GM12892 (cell line): ENCODE data around the gene OBP2B.
"Not testable (repeated sequence)": the region's sequence is repeated elsewhere in the genome, so short reads cannot be mapped to it uniquely, and the experiment has no call there.

Source experiments
- POLR2A ChIP-seq: IDR thresholded peaks from 2 replicates; pipeline ENCODE4 v1.6.1; 2011; ENCODE audit warnings: low read depth, low read length, control low read depth
- POLR2AphosphoS5 ChIP-seq: IDR thresholded peaks from 2 replicates; pipeline ENCODE4 v1.6.1; 2011; ENCODE audit warnings: low read depth, low read length, control low read depth

DNA sequence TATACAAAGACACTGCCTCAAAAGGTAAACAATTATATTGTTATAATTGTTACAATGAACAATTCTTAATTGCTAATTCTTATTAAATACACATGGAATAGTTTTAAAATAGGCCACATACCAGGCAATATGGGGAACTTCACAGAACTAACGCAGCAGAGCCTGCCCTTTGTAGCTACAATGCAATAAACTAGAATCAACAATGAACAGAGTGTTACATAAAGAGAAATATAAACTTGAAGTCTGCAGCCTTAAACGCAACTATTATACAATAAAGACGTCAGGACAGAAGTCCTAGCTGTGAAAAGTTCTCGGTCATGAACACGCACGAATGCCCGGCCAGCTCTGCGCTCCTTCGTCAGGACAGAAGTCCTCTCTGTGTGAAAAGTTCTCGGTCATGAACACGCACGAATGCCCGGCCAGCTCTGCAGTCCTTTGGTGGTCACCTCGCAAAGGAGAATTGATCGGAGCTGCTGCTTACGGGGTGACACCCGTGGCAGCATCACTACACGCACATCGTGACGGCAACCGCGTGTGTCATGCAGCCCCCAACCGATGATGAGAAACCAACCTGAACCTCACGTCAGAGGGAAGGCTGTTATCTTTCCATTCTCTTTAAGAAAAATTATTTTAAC lies 23.0 kb upstream of the OBP2B start:
- not testable (repeated sequence) for TF ChIP-seq POLR2AphosphoS5, POLR2A
